ENCODE results near the gene SORCS3.

SORCS3 gene

DNA sequence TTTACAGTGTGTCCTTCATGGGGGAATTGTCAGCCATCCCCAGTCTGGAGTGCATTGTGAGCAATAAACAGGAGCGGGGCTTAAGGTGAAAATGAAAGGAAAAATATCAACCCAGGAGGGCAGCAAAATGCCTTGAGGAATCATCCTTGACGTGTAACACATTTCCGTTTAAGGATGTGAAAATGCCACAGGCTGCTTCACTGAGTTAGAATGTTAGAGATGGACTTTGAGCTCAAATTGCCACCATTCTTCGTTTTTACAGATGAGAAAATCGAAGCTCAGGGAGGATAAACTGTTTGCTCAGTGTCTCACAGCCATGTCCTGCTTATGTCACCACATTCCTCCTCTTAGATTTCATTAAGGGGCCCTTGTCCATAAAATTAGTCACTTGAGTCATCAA is 23.1 kb downstream of the SORCS3 start:
- Histone ChIP-seq H3K79me2 (ENCODE audit: insufficient read depth, low read length) (no peaks in the 10 kb centered on the region), H2AFZ (ENCODE audit: low read depth, low read length) (no peak overlapping the region), H3K36me3 (ENCODE audit: insufficient read depth, low read length) (no peaks in the 10 kb centered on the region), H3K27me3 (ENCODE audit: insufficient read depth, low read length, poor library complexity) (peaks cover 5% of the 10 kb centered on the region), H3K4me1 (ENCODE audit: insufficient read depth, low read length) (no peaks in the 10 kb centered on the region), H3K9ac (ENCODE audit: low read depth, low read length) (no peak overlapping the region), H4K20me1 (ENCODE audit: insufficient read depth, low read length) (no peaks in the 10 kb centered on the region), H3K9me3 (ENCODE audit: insufficient read depth, low read length, severe bottlenecking) (no peaks in the 10 kb centered on the region), H3K4me3 (ENCODE audit: low read depth in 1 of 2, low read length in 2 of 2) (no peak overlapping the region), H3K4me2 (ENCODE audit: insufficient read depth, low read length) (no peak overlapping the region), H3K27ac (ENCODE audit: low read length) (no peak overlapping the region)
- ATAC-seq (ENCODE audit: insufficient read depth, low read depth), result no peak
- TF ChIP-seq EZH2 (IDR thresholded peaks at IDR 0.05; ENCODE audit: borderline replicate concordance, low read depth, low read length, severe bottlenecking), result no peak
- TF ChIP-seq, protein P1, sequence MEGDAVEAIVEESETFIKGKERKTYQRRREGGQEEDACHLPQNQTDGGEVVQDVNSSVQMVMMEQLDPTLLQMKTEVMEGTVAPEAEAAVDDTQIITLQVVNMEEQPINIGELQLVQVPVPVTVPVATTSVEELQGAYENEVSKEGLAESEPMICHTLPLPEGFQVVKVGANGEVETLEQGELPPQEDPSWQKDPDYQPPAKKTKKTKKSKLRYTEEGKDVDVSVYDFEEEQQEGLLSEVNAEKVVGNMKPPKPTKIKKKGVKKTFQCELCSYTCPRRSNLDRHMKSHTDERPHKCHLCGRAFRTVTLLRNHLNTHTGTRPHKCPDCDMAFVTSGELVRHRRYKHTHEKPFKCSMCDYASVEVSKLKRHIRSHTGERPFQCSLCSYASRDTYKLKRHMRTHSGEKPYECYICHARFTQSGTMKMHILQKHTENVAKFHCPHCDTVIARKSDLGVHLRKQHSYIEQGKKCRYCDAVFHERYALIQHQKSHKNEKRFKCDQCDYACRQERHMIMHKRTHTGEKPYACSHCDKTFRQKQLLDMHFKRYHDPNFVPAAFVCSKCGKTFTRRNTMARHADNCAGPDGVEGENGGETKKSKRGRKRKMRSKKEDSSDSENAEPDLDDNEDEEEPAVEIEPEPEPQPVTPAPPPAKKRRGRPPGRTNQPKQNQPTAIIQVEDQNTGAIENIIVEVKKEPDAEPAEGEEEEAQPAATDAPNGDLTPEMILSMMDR (IDR thresholded peaks at IDR 0.05; ENCODE audit: borderline replicate concordance, extremely low read depth, low read length, poor library complexity, severe bottlenecking), result no peak
- no peak for DNase-seq

- TF ChIP-seq, protein P1 (IDR thresholded peaks at IDR 0.05; ENCODE audit: borderline replicate concordance, extremely low read depth, low read length, poor library complexity, severe bottlenecking), result no peak
- no peak for TF ChIP-seq EZH2 (IDR thresholded peaks at IDR 0.05; ENCODE audit: borderline replicate concordance, low read depth, low read length, severe bottlenecking)
- Histone ChIP-seq H3K36me3 (ENCODE audit: insufficient read depth, low read length) (no peaks in the 10 kb centered on the region), H3K27ac (ENCODE audit: low read length) (no peak overlapping the region)
Measured at GRCh38 chr10:104665174-104665573, 24.1 kb downstream of the SORCS3 start.

DNA sequence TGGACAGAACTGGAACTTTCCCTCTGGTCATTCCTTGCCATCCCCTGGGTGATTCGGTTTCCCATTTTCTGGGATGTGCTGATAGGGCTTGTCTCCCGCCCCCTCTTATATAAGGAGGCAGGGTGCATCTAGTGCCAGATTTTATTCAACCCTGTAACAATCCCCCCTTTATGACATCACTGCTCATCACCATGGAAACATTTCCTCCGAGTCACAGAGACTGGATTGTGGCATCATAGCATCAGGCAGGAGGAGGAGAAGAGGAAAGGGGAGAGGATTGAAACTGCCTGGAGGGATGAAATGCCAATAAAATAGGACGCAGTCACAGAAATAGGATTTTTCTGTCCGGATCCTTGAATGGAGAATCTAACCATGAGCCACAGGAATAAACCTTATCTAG is 25.0 kb downstream of the SORCS3 start:
- Histone ChIP-seq H3K4me2 (ENCODE audit: insufficient read depth, low read length) (no peak overlapping the region), H3K79me2 (ENCODE audit: insufficient read depth, low read length) (no peaks in the 10 kb centered on the region)
- no peak for ATAC-seq (ENCODE audit: insufficient read depth, low read depth)

More at GRCh38 chr10:104665174-104665573, 24.1 kb downstream of the SORCS3 start:
- no peak for DNase-seq
- H3K4me2 ChIP-seq (ENCODE audit: insufficient read depth, low read length), result no peak overlapping the region
- peaks cover 5% of the 10 kb centered on the region for H3K27me3 ChIP-seq (ENCODE audit: insufficient read depth, low read length, poor library complexity)
- H4K20me1 ChIP-seq (ENCODE audit: insufficient read depth, low read length), result no peaks in the 10 kb centered on the region
- no peaks in the 10 kb centered on the region for H3K4me1 ChIP-seq (ENCODE audit: insufficient read depth, low read length)
- H3K9me3 ChIP-seq (ENCODE audit: insufficient read depth, low read length, severe bottlenecking), result no peaks in the 10 kb centered on the region
- H3K79me2 ChIP-seq (ENCODE audit: insufficient read depth, low read length), result no peaks in the 10 kb centered on the region
- no peak for ATAC-seq (ENCODE audit: insufficient read depth, low read depth)
- H3K9ac ChIP-seq (ENCODE audit: low read depth, low read length), result no peak overlapping the region
- H3K4me3 ChIP-seq (ENCODE audit: low read depth in 1 of 2, low read length in 2 of 2), result no peak overlapping the region
- no peak overlapping the region for H2AFZ ChIP-seq (ENCODE audit: low read depth, low read length)

More for the DNA sequence above, 25.0 kb downstream of the SORCS3 start:
- Histone ChIP-seq H3K27me3 (ENCODE audit: insufficient read depth, low read length, poor library complexity) (peaks cover 5% of the 10 kb centered on the region), H3K9me3 (ENCODE audit: insufficient read depth, low read length, severe bottlenecking) (no peaks in the 10 kb centered on the region), H4K20me1 (ENCODE audit: insufficient read depth, low read length) (no peaks in the 10 kb centered on the region), H3K4me1 (ENCODE audit: insufficient read depth, low read length) (no peaks in the 10 kb centered on the region), H3K9ac (ENCODE audit: low read depth, low read length) (no peak overlapping the region), H3K27ac (ENCODE audit: low read length) (no peak overlapping the region), H3K4me3 (ENCODE audit: low read depth in 1 of 2, low read length in 2 of 2) (no peak overlapping the region), H3K36me3 (ENCODE audit: insufficient read depth, low read length) (no peaks in the 10 kb centered on the region), H2AFZ (ENCODE audit: low read depth, low read length) (no peak overlapping the region)
- TF ChIP-seq, protein P1 (IDR thresholded peaks at IDR 0.05; ENCODE audit: borderline replicate concordance, extremely low read depth, low read length, poor library complexity, severe bottlenecking), result no peak
- no peak for TF ChIP-seq EZH2 (IDR thresholded peaks at IDR 0.05; ENCODE audit: borderline replicate concordance, low read depth, low read length, severe bottlenecking)
- DNase-seq, result no peak
